HG02642 (cell line): ENCODE data around the gene TYMS.

ENCODE experiments used
- ATAC-seq: cut with Tn5 transposase; IDR thresholded peaks from one replicate; pipeline ENCODE4 v1.9.1; 2021; ENCODE audit warnings: mild to moderate bottlenecking; ENCODE audit not compliant: unreplicated experiment, poor library complexity

TYMS gene

GRCh38 chr18:710418-711300 is 53.2 kb downstream of the TYMS start:
- ATAC-seq, result no peak

- peak; percentile 12 for ATAC-seq
Measured at GRCh38 chr18:711310-711656, 53.8 kb downstream of the TYMS start.

- peak; percentile 70 for ATAC-seq
Measured at GRCh38 chr18:711657-712400, 54.4 kb downstream of the TYMS start.

DNA sequence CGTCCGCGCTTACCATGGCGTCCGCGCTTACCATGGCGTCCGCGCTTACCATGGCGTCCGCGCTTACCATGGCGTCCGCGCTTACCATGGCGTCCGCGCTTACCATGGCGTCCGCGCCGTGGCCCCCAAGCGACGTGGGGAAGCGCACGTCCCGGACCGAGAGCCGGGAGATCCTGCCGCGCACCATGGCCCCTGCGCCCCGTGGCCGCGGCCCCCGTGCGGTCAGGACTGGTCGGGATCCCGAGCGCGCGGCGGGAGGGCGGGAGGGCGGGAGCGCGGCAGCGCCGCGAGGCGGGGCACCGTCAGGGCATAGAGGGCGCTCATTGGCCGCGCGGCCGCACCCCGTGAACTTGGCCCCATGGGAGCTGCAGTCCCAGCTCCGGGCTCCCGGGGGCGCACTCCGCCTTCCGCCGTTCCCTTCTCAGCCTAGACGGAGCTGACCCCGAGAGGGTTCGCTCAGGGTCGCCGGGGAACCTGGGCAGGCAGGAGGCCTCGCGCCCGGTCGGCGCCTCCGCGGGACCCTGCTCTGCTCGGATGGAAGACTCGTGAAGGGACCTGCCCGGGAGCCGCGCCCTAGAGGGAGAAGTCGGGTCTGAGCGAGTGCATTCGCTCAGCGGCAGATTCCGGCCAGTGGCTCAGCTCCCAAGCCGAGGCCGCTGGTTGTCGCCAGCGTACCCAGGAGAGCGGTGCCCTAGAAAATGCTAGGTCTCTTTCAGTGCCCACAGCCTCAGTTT is 55.1 kb downstream of the TYMS start, which contains the start of gene ENOSF1:
ENOSF1 (minus strand) TSS at position 230 of the 734 bp plus-strand sequence; CDS start at position 187, 43 bp downstream.
- ATAC-seq, result peak; percentile 87

DNA sequence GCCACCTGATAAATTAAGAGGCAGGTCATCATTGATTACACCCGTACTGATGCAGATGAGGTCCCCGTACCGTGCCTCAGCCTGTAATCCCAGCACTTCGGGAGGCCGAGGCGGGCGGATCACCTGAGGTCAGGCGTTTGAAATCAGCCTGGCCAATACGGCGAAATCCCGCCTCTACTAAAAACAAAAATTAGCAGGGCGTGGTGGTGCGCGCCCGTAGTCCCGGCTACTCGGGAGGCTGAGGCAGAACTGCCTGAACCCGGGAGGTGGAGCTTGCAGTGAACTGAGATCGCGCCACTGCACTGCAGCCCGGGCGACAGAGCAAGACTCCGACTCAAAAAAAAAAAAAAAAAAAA is 55.7 kb downstream of the TYMS start:
- no peak for ATAC-seq

GRCh38 chr18:715626-716025 is 58.2 kb downstream of the TYMS start:
- no peak for ATAC-seq

DNA sequence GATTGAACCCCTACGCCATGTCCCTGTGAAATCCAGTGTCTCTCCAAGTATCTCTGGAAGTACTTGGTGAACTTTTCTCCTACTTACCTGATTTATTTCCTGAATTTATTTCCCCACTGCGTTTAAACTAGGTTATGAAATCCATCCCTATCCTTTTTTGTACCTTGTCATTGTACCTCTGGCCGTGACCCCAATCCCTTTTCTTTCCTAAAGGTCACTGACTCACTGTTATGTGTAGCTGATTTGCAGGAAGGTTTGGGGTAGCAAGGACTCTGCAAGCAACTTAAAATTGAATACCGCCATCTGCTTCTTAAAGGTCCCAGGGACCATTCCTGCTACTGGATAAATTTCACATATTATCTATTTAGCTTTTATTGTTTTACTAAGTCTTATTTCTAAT is 59.5 kb downstream of the TYMS start:
- ATAC-seq, result no peak
